Lung (tissue), 12 donors: ENCODE data around the gene RNFT2. TPM values are rescaled to one million over a fixed set of nuclear protein-coding genes. Genes with fewer than 3 reads are reported as not detected.

ENCODE experiments used
- ATAC-seq: fragments of 200-7000 bp; cut with Tn5 transposase; one replicate; pipeline ENCODE4 v1.9.1; 2020; ENCODE audit warnings: moderate number of reproducible peaks; ENCODE audit not compliant: insufficient read depth, low FRiP score
- DNase-seq, 3 donors: peaks; one replicate each; pipeline ENCODE4 v3.0.0-alpha.2; 2013 to 2017
- H3K27ac ChIP-seq, 2 donors: one replicate each; pipeline ENCODE4 v1.5.1; 2013; ENCODE audit warnings: mild to moderate bottlenecking in 2 of 2, moderate library complexity in 2 of 2, control low read depth in 1 of 2, inconsistent platforms in 1 of 2, low read depth in 1 of 2, low read length in 1 of 2
- H3K27me3 ChIP-seq, 3 donors: one replicate each; pipeline ENCODE4 v1.5.1; 2013; ENCODE audit warnings: low read length in 2 of 3; ENCODE audit not compliant: control insufficient read depth in 3 of 3, insufficient read depth in 3 of 3
- H3K36me3 ChIP-seq, 4 donors: one replicate each; pipeline ENCODE4 v1.5.1; 2013; ENCODE audit warnings: low read length in 4 of 4, mild to moderate bottlenecking in 1 of 4, moderate library complexity in 1 of 4; ENCODE audit not compliant: control insufficient read depth in 4 of 4, insufficient read depth in 4 of 4
- H3K4me1 ChIP-seq, 5 donors: one replicate each; pipeline ENCODE4 v1.5.1; 2013; ENCODE audit warnings: low read length in 5 of 5, mild to moderate bottlenecking in 2 of 5, moderate library complexity in 1 of 5; ENCODE audit not compliant: control insufficient read depth in 5 of 5, insufficient read depth in 5 of 5
- H3K4me3 ChIP-seq: one replicate; pipeline ENCODE4 v1.5.1; 2013; ENCODE audit warnings: mild to moderate bottlenecking, control low read depth, moderate library complexity
- H3K9ac ChIP-seq, 2 donors: one replicate each; pipeline ENCODE4 v1.5.1; 2013; ENCODE audit warnings: low read length in 2 of 2, control low read depth in 1 of 2; ENCODE audit not compliant: insufficient read depth in 1 of 2
- H3K9me3 ChIP-seq, 4 donors: one replicate each; pipeline ENCODE4 v1.5.1; 2013; ENCODE audit warnings: low read length in 3 of 4, mild to moderate bottlenecking in 1 of 4, moderate library complexity in 1 of 4; ENCODE audit not compliant: control insufficient read depth in 4 of 4, insufficient read depth in 3 of 4
- WGBS, 2 donors: extraction: QIAGEN DNeasy Blood & Tissue Kit; methylation state at CpG; one replicate each; pipeline ENCODE4 v1.1.7; 2013; 5-methylcytosine and 5-hydroxymethylcytosine counted together
- polyA plus RNA-seq, 2 donors: library from polyadenylated mRNA; stranded (reverse); fragments of 200-250 nt; gene quantifications; one replicate each; pipeline ENCODE4 v1.2.1, GENCODE V29; 2013
- total RNA-seq, 2 donors: library from RNA; depleted of rRNA in 1 of 2; stranded (reverse); fragments of >200 nt in 1 of 2; gene quantifications; one replicate each; pipeline ENCODE4 v1.2.1, GENCODE V29; 2014 to 2021
- TF ChIP-seq, protein P1 (sequence below): IDR thresholded peaks from 2 replicates; pipeline ENCODE4 v1.5.1; 2012; ENCODE audit warnings: mild to moderate bottlenecking; ENCODE audit errors: control extremely low read depth, extremely low read depth
- donor health status: control.
- donor health status: control.
- donor health status: Bipolar disorder and iron deficiency.
- donor health status: healthy.
- donor health status: DM: yes; HTN: yes; CAD: no.

RNFT2 gene
- total and polyA plus RNA-seq, 4 donors: 0.37 to 4.9 (median 2.2) TPM

DNA sequence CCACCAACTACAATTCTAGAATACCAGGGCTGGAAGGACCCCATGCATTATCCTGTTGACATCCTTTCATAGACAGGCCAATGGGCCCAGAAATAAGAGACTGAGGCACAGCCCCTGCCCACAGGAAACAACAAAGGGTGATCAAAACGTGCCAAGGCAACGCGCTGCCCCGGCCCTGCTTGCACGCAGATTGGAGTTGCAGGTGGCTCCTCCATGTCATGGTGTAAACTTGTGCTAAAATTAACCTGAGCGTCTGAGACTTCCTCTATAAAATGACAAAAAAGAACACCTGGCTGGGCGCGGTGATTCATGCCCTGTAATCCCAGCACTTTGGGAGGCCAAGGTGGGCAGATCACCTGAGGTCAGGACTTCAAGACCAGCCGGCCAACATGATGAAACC lies 30.4 kb upstream of the RNFT2 start:
- no peak overlapping the region for H3K4me3 ChIP-seq
- no peak for ATAC-seq
- H3K9ac ChIP-seq: no peak overlapping the region
- H3K27me3 ChIP-seq: peaks cover 0 to 9% (median 0%) of the 10 kb centered on the region in 3 donors
- TF ChIP-seq, protein P1, sequence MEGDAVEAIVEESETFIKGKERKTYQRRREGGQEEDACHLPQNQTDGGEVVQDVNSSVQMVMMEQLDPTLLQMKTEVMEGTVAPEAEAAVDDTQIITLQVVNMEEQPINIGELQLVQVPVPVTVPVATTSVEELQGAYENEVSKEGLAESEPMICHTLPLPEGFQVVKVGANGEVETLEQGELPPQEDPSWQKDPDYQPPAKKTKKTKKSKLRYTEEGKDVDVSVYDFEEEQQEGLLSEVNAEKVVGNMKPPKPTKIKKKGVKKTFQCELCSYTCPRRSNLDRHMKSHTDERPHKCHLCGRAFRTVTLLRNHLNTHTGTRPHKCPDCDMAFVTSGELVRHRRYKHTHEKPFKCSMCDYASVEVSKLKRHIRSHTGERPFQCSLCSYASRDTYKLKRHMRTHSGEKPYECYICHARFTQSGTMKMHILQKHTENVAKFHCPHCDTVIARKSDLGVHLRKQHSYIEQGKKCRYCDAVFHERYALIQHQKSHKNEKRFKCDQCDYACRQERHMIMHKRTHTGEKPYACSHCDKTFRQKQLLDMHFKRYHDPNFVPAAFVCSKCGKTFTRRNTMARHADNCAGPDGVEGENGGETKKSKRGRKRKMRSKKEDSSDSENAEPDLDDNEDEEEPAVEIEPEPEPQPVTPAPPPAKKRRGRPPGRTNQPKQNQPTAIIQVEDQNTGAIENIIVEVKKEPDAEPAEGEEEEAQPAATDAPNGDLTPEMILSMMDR: no peak
- H3K9me3 ChIP-seq: peaks cover 0 to 3% (median 0%) of the 10 kb centered on the region in 4 donors
- H3K27ac ChIP-seq: no peak overlapping the region
- 90 to 91% methylated on average over 9 of the region's 9 CpGs for WGBS, 2 donors
- peaks cover 0 to 7% (median 0%) of the 10 kb centered on the region in 5 donors for H3K4me1 ChIP-seq
- DNase-seq: no peak
- peaks cover 0 to 1% (median 0%) of the 10 kb centered on the region in 4 donors for H3K36me3 ChIP-seq

DNA sequence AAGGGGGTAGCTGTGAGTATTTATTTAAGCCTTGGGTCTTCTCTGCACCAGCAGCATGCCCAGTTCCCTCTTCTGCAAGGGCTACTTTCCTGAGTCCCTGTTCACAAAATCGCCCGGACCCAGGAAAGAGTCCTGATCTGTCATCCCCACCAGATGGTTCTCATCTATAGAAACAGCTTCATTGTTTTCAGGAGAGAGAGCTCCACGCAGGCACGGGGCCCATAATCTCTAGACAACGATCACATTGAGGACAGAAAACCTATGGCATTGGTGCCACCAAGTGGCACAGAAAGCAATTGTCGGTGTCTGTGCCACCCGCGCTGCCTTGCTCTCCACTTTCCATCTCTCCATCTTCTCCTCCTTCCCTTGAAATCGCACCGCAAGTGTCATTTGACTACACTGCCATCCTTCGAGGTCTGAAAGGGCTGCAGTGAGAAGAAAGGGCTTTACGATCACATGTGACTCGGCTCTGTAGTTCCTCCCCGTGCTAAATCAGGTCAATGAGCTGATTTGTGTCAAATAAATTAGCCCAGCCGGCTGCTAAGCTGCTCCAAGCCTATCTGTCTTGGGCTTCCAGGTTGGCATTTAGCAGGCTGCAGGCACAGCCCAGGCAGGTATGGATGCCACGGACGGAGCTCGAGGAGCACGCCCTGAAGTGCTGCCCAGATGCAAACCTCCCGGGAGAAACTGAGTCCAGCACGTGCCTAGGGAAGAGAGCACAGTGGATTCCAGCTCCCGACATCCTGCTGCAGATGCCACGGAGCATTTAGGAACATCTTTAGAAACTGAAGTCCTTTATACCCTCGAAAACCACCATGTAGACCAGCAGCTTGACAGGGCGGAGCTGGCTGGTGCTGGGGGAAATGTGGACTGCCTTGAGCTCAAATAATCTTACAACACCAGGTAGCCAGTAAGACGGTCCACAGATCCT lies 29.0 kb upstream of the RNFT2 start:
- no peak overlapping the region for H3K4me3 ChIP-seq
- no peak overlapping the region for H3K27ac ChIP-seq
- ATAC-seq (no peak), DNase-seq (peak; percentile 76 to 89 (median 89))
- H3K36me3 ChIP-seq: peaks cover 0 to 3% (median 0%) of the 10 kb centered on the region in 4 donors
- peaks cover 0 to 9% (median 0%) of the 10 kb centered on the region in 3 donors for H3K27me3 ChIP-seq
- TF ChIP-seq, protein P1: peak; percentile 49
- H3K4me1 ChIP-seq: peaks cover 0 to 7% (median 0%) of the 10 kb centered on the region in 5 donors
- 24 to 27% methylated on average over 26 of the region's 26 CpGs for WGBS, 2 donors
- H3K9ac ChIP-seq: no peak overlapping the region
- H3K9me3 ChIP-seq: peaks cover 0 to 3% (median 0%) of the 10 kb centered on the region in 4 donors

DNA sequence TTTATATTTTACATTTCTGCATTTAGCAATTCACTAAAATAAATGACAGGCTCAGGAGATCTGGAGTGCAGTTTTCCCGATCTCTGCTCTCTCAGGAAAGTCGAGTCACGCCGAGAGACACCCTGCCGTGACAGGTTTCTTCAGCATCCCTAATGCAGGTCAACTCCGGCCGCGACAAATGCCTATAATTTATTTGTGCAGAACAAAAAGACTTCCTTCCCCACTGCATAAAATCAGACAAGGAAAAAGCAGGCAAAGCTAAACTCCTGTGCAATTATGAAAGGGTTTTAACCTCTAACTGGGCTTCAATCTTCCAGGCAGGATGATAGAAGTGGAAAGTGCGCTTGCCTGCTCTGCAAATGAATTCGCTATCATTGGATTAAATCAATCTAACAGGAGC lies 28.3 kb upstream of the RNFT2 start:
- TF ChIP-seq, protein P1: no peak
- Histone ChIP-seq H3K4me1 (peaks cover 0 to 7% (median 0%) of the 10 kb centered on the region in 5 donors), H3K9me3 (peaks cover 0 to 3% (median 0%) of the 10 kb centered on the region in 4 donors), H3K4me3 (no peak overlapping the region), H3K9ac (no peak overlapping the region), H3K27me3 (peaks cover 0 to 9% (median 0%) of the 10 kb centered on the region in 3 donors), H3K27ac (no peak overlapping the region), H3K36me3 (peaks cover 0 to 8% (median 0%) of the 10 kb centered on the region in 4 donors)
- ATAC-seq (no peak), DNase-seq (no peak)
- 57 to 62% methylated on average over 10 of the region's 10 CpGs for WGBS, 2 donors
